Activated T-cell treated with anti-CD3 and anti-CD28 coated beads, Interleukin-2, amount 50 U/mL, for 48 hours (primary cell): Measurements from ENCODE around the gene NUP62.

Experiments
- DNase-seq, 2 experiments: peaks; one replicate each; pipeline ENCODE4 v3.0.0-alpha.2; 2020

Gene NUP62

GRCh38 chr19:49896863-49897621, 32.3 kb downstream of the NUP62 start, which contains the start of gene IL4I1:
IL4I1 (minus strand) TSS chr19:49896887; CDS start chr19:49896160, 727 bp downstream.
- DNase-seq = peak; percentile 74 to 79

- DNase-seq = peak; percentile 63 to 65
Observed at GRCh38 chr19:49895566-49896297, 33.6 kb downstream of the NUP62 start.

- DNase-seq = peak; percentile 65 to 74
Observed at GRCh38 chr19:49894879-49895565, 34.3 kb downstream of the NUP62 start.

- DNase-seq = no peak
Observed at GRCh38 chr19:49894011-49894664, 35.2 kb downstream of the NUP62 start.

GRCh38 chr19:49892716-49893115, 36.6 kb downstream of the NUP62 start:
- DNase-seq = no peak

- DNase-seq = no peak
Observed at GRCh38 chr19:49891393-49891792, 37.9 kb downstream of the NUP62 start.

GRCh38 chr19:49890349-49891311, 38.7 kb downstream of the NUP62 start:
- DNase-seq = peak; percentile 76 to 81

GRCh38 chr19:49889687-49890348, 39.5 kb downstream of the NUP62 start:
- DNase-seq = peak; percentile 82 to 87

- DNase-seq = no peak
Observed at GRCh38 chr19:49889038-49889686, 40.1 kb downstream of the NUP62 start.

GRCh38 chr19:49888510-49888824, 40.8 kb downstream of the NUP62 start:
- no peak for DNase-seq

- peak in 1 of 2 experiments; percentile 19 for DNase-seq
Observed at GRCh38 chr19:49887665-49888509, 41.4 kb downstream of the NUP62 start.

- DNase-seq = no peak
Observed at GRCh38 chr19:49887037-49887664, 42.2 kb downstream of the NUP62 start.

GRCh38 chr19:49884760-49885159, 44.5 kb downstream of the NUP62 start:
- DNase-seq = no peak

GRCh38 chr19:49884109-49884508, 45.2 kb downstream of the NUP62 start:
- DNase-seq = no peak

GRCh38 chr19:49883094-49883493, 46.2 kb downstream of the NUP62 start:
- no peak for DNase-seq

- DNase-seq = no peak
Observed at GRCh38 chr19:49882643-49883042, 46.7 kb downstream of the NUP62 start.

GRCh38 chr19:49881672-49882394, 47.5 kb downstream of the NUP62 start:
- no peak for DNase-seq

GRCh38 chr19:49881186-49881585, 48.1 kb downstream of the NUP62 start:
- no peak for DNase-seq
